EL (cell line): ENCODE measurements around the gene CHCHD1.
"Not testable (repeated sequence)": the region's sequence is repeated elsewhere in the genome, so short reads cannot be mapped to it uniquely, and the experiment has no call there.

Experiments
- DNase-seq: peaks from one replicate; pipeline ENCODE4 v3.0.0-alpha.2; 2016

Gene CHCHD1

DNA sequence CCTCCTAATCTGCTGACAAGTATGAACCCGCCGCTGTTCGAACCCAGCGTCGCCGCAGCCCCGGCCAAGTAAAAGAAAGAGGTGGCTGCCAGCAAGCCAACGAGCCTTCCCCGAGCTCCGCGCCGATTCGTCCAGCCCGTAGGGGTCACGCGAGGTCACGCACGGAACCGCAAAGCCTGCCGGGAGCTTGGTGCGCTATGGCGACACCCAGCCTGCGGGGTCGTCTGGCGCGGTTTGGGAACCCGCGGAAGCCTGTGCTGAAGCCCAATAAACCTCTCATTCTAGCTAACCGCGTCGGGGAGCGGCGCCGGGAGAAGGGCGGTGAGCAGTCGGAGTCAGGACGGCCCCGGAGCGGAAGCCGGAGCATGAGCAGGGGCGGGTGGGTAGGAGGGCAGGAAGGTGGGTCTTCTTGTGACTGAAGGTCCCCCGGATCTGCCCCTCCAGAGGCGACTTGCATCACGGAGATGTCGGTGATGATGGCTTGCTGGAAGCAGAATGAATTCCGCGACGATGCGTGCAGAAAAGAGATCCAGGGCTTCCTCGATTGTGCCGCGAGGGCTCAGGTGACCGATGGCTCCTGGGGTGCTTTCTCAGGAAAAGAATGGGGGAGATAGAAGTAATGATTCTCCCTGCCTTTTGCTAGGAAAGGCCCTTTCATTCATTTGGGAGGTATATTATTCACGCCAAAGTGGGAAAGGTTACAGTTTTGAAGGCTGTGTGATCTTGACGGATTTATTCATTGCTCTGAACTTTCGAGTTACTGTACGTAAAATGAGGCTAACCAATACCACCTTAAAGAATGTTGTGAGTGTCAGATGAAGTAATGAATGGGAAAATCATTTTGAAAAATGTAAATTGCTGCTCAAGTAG is at the start of gene CHCHD1:
CHCHD1 (plus strand) TSS at position 170 of the 870 bp plus-strand sequence; CDS start at position 198, 28 bp downstream.
- peak; percentile 88 for DNase-seq

DNA sequence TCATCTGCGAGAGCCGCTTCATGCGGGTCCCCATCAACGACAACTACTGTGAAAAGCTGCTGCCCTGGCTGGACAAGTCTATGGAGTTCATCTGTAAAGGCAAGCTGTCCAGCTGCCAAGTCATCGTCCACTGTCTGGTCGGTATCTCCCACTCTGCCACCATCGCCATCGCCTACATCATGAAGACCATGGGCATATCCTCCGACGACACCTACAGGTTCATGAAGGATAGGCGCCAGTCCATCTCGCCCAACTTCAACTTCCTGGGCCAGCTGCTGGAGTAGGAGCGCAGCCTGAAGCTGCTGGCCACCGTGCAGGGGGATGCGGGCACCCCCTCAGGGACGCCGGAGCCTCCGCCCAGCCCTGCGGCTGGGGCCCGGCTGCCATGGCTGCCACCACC is 49.4 kb upstream of the CHCHD1 start:
- DNase-seq = no peak

DNA sequence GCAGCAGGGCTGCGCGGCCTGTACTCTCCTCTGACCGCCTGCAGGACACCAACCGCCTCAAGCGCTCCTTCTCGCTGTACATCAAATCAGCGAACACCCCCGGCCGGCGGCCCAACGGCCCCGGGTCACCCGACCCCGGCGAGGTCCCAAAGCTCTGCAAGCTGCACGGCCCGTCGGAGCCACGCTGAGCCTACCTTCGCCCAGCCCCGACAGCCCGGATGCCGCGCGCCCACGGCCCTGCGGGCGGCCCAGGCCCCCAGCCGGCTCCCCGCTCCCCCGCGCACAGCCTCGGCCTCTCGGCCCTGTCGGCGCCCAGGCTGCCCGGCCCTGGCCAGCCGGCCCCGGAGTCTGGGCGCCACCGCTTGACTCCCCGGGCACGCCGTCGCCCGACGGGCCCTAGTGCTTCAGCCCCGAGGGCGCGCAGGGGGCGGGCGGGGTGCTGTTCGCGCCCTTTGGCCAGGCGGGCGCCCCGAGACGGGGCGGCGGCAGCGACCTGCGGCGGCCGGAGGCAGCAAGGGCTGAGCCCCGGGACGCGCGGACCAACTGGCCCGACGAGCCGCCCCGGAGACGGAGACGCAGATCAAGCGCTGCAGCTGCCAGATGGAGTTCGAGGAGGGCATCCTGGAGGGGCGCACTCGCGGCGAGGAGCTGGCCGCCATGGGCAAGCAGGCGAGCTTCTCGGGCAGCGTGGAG is 48.8 kb upstream of the CHCHD1 start:
- no peak for DNase-seq

DNA sequence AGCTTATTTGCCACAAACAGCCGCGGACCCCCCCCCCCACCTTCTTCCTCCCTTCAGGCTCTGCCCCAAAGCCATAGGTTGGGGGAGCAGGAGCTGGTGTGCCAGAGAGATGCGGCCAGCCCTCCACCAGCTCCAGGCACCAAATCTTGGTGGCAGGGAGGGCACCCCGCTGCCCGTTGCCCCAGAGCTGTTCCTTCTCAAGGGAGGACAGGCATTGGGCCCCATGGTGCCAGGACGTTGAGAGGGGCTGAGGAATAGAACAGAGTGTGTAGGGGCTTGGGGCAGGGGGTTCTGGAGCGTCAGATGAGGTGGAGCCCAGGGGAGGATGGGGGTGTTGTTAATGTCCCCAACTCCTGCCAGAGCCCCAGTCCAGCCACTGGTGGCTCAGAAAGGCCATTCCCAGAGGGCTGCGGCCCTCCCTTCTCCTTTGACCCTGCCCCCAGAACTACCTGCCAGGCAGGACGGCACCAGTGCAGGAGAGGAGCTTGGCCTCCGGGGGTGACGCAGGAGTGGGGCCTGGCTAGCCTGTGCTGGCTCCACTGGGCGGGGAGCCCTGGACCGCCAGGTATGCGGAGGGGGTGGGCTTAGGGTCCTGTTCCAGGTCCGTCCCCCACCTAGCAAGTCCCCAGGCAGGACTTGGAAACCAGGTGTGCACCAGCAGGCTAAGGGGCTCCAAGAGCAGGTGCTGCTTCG is 47.7 kb upstream of the CHCHD1 start:
- DNase-seq = no peak

DNA sequence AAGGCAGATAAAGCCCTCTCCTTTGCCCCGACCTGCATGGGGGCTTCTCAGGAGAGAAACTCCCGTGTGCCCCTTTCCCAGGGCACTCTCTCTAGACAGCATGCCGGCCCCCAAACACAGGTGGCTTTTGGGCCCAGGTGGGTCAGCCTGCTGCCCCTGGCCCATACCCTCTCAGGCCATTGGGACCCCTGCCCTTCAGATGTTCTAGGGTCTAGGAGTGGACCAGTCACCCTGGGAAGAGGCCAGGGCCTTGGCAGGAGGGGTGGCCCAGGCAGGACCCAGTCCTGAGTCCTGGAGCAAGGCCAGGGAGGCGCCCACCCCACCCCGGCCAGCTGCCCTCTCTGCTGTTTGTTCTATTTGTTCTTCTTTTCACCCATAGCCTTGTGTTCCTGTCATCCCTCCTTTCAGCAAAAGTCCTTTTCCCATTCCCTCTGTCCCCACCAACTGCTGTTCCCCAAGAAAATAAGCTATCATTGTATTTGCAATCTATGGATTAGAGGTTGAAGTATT is 47.0 kb upstream of the CHCHD1 start:
- DNase-seq = no peak

DNA sequence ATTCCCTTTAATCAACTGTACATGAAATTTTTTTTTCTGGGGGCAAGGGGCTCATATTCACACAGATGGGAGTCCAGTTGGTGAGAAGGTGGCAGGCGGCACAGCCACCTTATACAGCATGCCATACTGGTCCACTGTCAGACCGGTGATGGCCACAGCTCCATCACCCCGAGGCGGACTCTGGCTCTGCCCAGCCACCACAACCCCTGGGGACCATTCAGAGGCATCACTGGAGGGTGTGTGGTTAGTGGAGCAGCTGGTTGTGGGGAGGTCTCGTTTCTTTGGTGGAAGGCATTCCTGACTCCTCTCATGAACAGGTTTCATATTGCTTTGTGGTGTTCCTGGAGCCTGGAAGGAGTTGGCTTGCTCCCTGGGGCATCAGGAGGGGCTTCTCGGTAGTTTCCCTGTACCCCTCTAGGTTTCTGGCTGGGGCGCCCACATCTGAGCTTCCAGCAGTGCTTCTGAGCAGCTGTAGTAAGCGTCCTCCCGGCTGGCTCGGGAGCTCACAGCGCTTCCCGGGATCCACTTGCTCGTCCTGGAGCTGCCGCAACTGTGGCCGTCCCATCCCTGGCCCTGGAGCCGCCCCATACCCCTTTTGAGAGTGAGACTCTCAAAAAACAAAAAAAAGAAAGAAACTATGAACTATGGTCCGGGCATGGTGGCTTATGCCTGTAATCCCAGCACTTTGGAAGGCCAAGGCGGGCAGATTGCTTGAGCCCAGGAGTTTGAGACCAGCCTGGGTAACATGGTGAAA is 41.2 kb upstream of the CHCHD1 start:
- DNase-seq = not testable (repeated sequence)

DNA sequence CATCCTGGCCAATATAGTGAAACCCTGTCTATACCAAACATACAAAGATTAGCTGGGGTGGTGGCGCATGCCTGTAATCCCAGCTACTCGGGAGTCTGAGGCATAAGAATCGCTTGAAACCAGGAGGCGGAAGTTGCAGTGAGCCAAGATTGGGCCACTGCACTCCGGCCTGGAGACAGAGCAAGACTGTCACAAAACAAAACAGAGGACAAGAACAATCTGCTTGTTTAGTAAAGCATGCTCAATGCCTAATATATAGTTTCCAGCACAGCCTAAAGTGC is 39.5 kb upstream of the CHCHD1 start:
- DNase-seq = no peak

DNA sequence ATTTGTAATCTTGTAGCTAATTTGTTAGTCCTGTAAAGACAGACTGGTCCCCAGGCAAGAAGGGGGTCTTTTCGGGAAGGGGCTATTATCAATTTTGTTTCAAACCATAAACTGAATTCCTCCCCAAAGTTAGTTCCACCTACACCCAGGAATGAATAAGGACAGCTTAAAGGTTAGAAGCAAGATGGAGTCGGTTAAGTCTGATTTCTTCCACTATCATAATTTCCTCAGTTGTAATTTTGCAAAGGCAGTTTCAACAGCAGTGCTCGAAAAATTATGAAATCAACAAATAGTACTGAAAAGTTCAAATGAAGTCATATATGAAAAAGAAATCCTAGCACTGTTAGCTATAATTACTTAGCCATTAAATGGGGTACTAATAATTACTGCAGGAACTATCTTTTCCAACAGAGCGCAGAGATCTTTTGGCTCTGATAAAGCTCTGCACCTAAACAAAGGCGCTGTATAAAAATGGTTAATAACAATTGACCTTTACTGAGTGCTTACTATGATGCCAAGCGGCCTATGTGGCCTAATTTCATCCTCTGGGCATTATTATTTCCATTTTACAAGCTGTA is 38.4 kb upstream of the CHCHD1 start:
- no peak for DNase-seq

DNA sequence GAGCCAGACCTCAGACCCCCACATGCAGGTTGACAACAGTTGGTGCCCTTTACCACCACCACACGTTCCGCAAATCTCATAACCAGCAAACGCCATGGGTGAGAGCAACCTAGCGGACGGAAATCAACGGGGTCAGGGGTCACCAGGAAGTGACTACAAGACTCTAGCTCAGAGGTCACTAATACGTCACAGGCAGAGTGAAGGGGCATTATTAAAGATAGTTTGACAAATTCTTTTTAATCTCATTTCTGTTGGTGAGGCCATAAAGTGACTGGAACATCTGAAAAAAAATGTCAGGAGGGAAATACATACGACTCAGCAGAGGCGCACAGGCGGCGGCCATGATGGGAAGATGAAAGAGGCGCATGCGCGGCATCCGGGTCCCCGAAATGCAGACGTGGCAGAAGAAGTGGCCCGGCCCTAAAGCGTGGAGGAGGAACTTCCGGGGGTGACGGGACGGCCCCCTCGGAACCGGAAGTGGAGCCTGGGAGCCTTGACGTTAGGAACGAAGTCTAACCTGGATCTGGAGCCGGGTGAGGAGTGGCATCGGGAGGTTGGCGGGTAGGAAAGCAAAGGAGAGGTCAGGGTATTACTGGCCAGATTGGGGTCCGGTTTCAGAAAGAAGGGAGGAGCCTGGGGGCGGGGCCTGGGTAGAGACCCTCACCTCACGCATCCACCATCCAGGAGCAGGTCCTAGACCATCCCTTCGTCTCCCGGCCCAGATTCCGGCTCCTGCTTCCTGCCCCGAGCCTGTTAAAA is 37.8 kb upstream of the CHCHD1 start, which contains the start of gene SEC24C:
SEC24C (plus strand) TSS at position 468 of the 759 bp plus-strand sequence. CDS start 2,461 bp downstream, outside the sequence.
- DNase-seq = peak; percentile 97

DNA sequence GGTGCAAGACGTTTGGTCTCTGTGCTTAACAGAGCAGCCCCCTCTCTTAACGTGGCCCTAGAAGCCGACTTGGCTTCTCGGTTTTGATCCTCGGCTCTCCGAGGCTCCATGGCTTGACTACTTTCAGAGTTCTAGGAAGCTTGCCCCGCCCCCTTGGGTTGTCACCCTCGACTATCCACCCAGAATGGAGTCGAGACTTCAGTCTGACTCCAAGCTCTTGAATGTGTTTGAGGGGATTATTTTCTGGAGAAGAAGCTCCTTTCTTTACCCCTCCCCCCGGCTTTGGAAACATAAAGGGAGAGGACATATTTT is 37.2 kb upstream of the CHCHD1 start:
- DNase-seq = peak; percentile 67

DNA sequence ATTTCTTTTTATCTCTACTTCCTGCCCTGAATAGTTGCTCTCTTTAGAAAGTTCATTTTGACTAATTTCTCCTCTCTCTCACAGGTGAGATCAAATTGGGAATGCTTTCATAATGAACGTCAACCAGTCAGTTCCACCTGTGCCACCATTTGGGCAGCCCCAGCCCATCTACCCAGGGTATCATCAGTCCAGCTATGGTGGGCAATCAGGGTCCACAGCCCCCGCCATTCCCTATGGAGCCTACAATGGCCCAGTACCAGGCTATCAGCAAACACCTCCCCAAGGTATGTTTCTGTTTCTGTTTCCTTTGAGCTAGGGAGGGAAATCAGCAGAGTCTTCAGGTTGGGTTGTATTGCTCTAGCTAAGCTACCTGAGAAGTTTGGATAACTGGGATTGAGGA is 35.1 kb upstream of the CHCHD1 start:
- DNase-seq = no peak

DNA sequence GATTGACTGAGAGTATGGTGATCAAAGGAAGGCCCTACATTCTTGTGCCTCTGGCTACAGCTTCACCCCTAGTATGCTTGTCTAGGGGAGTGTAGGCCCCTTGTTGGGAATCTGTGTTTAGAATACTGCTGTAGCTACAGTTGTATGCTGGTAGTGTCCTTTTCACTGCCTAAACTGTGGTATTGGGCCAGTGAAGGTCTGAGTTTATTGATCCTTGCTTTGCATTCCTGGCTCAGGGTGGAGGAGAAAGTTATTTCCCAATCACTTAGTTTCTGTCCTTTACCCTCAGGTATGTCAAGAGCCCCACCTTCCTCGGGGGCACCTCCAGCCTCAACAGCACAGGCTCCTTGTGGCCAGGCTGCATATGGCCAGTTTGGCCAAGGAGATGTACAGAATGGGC is 31.0 kb upstream of the CHCHD1 start:
- no peak for DNase-seq

DNA sequence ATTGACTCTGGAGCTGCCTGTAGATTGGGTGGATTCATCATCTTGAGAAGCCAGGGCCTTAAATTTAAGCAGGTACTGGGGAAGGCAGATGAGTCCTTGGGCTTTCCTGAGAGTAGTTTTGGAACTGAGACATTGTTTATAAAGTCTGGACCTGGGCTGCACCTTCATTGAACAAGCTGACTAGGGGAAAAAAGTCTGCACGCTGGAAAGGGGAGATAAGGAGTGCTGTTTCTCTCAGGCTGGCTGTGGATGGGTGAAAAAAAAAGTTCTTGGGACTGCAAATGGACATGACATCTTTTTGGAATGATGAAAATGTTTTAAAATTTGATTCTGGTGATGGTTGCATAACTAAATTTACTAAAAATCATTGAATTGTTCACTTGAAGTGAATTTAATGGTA is 25.7 kb upstream of the CHCHD1 start:
- no peak for DNase-seq

DNA sequence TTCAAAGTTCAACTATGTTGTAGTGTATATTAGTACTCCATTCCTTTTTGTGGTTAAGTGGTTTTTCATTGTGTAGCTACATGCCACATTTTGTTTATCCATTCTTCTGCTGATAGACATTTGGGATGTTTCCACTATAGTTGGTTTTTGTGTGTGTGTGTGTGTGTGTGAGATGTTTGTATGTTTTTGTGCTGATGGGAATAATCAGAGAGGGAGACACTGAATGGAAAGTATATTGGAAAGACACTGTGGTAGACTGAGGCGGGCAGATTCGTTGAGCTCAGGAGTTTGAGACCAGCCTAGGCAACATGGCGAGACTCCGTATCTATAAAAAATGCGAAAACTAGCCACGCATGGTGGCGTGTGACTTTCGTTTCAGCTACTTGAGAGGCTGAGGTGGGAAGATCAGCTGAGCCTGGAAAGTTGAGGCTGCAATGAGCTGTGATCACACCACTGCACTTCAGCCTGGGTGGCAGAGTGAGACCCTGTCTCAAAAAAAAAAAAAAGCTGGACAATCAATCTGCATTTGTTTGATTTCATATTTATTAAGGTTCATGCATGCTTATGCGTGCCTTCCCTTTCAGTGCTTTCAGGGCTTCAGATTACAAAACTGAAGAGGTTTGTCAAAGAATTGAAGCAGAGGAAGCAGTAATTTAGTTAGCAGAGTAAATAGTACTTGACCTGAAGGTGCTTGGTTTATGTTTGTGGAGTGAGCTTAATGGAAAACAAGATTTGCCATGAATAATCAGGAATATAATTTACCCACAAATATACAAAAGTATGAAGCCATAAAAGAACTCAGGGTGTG is 22.9 kb upstream of the CHCHD1 start:
- no peak for DNase-seq

DNA sequence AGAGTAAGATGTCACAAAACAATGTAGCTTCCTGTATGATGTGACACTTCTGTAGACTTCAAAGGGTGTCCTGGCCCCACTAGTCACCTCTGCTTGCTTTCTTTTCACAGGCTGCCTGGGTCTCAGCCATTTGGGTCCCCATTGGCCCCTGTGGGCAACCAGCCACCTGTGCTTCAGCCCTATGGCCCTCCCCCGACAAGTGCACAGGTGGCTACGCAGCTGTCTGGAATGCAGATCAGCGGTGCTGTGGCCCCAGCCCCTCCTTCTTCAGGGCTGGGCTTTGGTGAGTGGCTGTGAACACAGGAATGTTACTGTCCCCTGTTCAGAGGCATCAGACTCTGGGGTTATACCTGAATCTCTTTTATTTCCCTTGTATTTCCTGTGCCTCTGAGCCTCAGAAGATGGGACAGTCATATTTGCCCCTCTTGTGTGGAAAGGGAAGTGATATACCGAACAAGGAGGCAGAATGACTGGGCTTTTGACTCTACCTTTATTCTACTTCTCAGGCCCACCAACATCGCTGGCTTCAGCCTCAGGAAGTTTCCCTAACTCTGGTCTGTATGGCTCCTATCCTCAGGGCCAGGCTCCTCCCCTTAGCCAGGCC is 22.2 kb upstream of the CHCHD1 start:
- DNase-seq = no peak

DNA sequence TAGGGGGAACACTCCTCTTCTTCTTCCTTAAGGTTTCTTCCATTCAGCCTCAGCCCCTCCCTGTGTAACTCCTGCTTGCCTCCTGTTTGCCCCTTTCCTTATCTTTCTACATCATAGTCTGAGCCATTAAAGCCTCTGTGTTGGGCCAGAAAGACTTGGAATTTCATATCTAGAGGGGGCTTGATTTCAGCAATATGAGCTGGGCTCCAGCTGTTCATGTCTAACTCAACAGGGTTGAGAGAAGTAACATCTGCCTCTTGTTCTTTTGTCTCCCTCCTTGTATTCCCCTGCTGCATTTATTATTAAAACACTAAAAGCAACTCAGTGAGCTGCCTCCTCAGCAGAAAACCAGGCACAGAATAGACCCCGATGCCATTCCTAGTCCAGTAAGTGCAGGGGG is 20.1 kb upstream of the CHCHD1 start:
- no peak for DNase-seq

DNA sequence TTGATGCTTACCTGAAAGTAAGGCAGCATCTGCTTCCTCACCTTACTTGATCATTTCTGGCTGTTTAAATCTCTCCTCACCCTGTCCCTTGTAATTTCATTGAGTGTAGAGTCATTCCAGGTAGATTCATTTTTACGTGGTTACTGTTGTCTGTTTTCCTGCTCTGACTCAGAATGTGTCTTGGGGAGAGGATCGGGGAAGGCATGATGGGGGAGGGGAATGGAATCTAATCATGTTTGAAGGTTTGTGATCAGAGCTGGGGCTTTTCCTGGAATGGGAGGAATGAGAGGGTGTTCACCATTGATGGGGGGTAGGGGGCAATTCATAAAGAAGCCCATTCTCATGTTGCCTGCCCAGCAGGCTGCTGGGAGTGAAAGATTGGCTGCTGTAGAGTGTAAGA is 18.9 kb upstream of the CHCHD1 start:
- DNase-seq = peak; percentile 52

DNA sequence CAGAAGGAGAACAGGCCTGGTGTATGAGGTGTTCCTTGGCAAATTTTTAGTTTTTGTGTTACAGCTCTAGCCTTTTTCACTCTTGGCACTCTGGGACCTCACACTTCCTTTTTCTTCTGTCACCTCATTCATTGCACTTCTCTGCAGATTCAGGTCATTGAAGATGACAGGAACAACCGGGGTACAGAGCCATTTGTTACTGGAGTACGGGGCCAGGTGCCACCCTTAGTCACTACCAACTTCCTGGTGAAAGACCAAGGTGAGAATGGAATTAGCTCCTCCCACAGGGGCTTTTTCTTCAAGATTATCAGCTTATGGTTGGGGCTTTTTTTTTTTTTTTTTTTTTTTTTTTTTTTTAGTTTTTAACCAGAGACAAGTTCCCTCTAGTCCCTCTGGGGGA is 18.5 kb upstream of the CHCHD1 start:
- no peak for DNase-seq

DNA sequence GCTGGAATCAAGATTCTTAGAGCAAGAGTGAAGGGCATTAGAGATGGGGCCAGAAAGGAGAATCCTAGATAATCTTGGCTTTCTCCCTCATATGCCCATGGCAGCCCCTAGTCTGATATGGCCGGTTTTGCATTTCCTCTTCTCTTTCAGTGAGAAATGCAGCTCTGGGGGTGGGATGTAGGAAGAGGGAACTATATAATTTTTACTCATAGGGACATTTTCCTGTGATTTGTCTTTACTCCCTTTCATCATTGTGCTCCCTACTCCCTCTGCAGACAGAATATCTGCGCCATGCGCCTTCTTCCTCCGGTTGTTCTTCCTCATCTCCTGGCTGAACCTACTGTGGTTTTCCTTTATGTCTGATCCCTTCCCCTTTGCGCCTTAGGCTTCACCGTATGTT is 16.8 kb upstream of the CHCHD1 start:
- no peak for DNase-seq

DNA sequence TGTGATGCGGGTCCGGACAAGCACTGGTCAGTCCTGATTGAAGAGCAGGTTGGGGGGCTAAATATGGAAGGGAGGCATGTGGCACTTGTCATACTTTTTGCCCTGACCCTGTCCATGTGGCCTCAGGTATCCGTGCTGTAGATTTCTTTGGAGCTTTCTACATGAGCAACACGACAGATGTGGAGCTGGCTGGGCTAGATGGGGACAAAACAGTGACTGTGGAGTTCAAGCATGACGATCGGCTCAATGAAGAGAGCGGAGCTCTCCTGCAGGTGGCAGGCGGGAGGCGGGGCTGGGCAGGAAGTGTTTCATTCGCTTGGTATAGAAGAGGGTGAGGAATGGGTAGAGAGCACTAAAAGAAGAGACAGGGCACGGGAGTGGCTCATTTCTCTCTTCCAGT is 13.0 kb upstream of the CHCHD1 start:
- DNase-seq = no peak

DNA sequence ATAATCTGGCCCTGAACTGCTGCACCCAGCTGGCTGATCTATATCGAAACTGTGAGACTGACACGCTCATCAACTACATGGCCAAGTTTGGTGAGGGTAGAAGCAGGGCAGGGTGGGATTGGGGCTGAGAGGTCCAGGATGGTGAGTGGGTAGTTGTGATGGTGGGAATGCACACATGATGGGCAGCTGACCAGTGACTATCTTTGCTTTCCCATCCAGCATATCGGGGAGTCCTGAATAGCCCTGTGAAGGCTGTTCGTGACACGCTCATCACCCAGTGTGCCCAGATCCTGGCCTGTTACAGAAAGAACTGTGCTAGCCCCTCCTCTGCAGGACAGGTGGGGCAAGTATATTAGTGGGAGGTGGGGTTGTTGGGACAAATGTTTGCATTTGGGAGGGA is 12.5 kb upstream of the CHCHD1 start:
- DNase-seq = no peak
